Smooth muscle cell (in vitro differentiated cells): Measurements from ENCODE around the gene DBP. TPM values are rescaled to one million over a fixed set of nuclear protein-coding genes. Genes with fewer than 3 reads are reported as not detected.

Experiments
- DNase-seq: peaks from one replicate; lab custom pipeline; 2025; ENCODE audit not compliant: unreplicated experiment; lab: John Stamatoyannopoulos, UW
- H2AFZ ChIP-seq: fragments of 200-600 bp; sonication (generic); 2 replicates; pipeline ENCODE4 v1.6.0; 2016; ENCODE audit warnings: antibody characterized with exemption, low read depth, mild to moderate bottlenecking
- H3F3A ChIP-seq: fragments of 200-600 bp; sonication (generic); 2 replicates; pipeline ENCODE4 v1.6.0; 2017; ENCODE audit warnings: antibody characterized with exemption, low read depth
- H3K27ac ChIP-seq: fragments of 200-600 bp; sonication (generic); 2 replicates; pipeline ENCODE4 v1.5.1; 2016; ENCODE audit warnings: low read depth, mild to moderate bottlenecking
- H3K27me3 ChIP-seq: fragments of 200-600 bp; sonication (generic); 2 replicates; pipeline ENCODE4 v1.6.1; 2016; ENCODE audit warnings: low read depth, mild to moderate bottlenecking
- H3K36me3 ChIP-seq: fragments of 200-600 bp; sonication (generic); 2 replicates; pipeline ENCODE4 v1.5.1; 2016; ENCODE audit warnings: low read depth
- H3K4me1 ChIP-seq: fragments of 200-600 bp; sonication (generic); 2 replicates; pipeline ENCODE4 v1.5.1; 2016; ENCODE audit warnings: low read depth
- H3K4me2 ChIP-seq: fragments of 200-600 bp; sonication (generic); 2 replicates; pipeline ENCODE4 v1.6.0; 2016; ENCODE audit warnings: mild to moderate bottlenecking
- H3K4me3 ChIP-seq: fragments of 200-600 bp; sonication (generic); 2 replicates; pipeline ENCODE4 v1.5.1; 2016; ENCODE audit warnings: mild to moderate bottlenecking
- H3K79me2 ChIP-seq: fragments of 200-600 bp; sonication (generic); 2 replicates; pipeline ENCODE4 v1.6.0; 2016; ENCODE audit warnings: low read depth, mild to moderate bottlenecking
- H3K9ac ChIP-seq: fragments of 200-600 bp; sonication (generic); 2 replicates; pipeline ENCODE4 v1.6.0; 2016; ENCODE audit warnings: low read depth
- H3K9me3 ChIP-seq: fragments of 200-600 bp; sonication (generic); replicated peaks from 2 replicates; pipeline ENCODE4 v1.5.1; 2016; ENCODE audit warnings: low read depth
- H4K20me1 ChIP-seq: fragments of 200-600 bp; sonication (generic); 2 replicates; pipeline ENCODE4 v1.6.0; 2016; ENCODE audit warnings: low read depth
- WGBS: methylation state at CpG from one replicate; pipeline ENCODE4 v1.1.7; 2016; ENCODE audit warnings: low lambda C conversion rate; 5-methylcytosine and 5-hydroxymethylcytosine counted together
- polyA plus RNA-seq: library from polyadenylated mRNA; unstranded; fragments of >200 nt; fragmentation: Nextera tagmentation; extraction: Ambion mirVana; gene quantifications from 2 replicates; pipeline ENCODE4 v1.2.1, GENCODE V29; 2016
- total RNA-seq: library from RNA; depleted of rRNA; stranded (reverse); fragments of >200 nt; gene quantifications from 2 replicates; pipeline ENCODE4 v1.2.3, GENCODE V29; 2014
- TF ChIP-seq, protein P1 (sequence below): fragments of 200-600 bp; sonication (generic); IDR thresholded peaks from 2 replicates; pipeline ENCODE4 v1.5.1; 2017; ENCODE audit warnings: borderline replicate concordance, mild to moderate bottlenecking, antibody characterized with exemption; ENCODE audit not compliant: insufficient read depth, poor library complexity, severe bottlenecking

The DBP gene
- total and polyA plus RNA-seq, 2 experiments from 2014 or later: 3.5 to 6.9 TPM

DNA sequence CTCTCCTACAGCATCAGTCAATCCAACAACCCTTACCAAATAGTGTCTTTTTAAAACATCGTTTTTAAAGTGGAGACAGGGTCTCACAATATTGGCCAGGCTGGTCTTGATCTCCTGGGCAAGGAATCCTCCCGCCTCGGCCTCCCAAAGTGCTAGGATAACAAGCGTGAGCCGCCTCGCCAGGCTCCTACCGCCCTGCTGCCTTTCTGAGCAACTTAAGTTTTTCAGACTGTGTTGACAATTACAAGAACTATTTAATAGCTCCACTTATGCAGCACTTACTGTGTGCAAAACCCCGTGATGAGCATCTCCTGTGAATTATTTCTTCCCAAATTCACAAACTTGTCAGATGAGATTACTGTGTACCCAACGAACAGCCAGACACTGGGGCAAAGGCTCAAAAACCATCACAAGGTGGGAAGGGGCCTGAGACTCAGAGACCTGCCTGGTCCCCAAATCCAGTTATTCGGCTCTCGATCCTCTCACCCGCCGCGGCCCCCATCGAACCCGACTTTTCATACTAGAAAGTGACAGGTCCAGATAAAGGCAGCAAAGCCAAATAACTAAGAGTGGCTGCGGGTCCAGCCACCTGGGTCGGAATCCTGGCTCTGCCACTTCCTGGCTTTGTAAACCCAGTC, 18.8 kb downstream of the DBP start:
- Histone ChIP-seq H3K9me3 (no peaks in the 10 kb centered on the region), H4K20me1 (peaks cover 41% of the 10 kb centered on the region), H3F3A (peaks cover 21% of the 10 kb centered on the region), H3K79me2 (peaks cover 27% of the 10 kb centered on the region), H3K27ac (peak overlapping the region; percentile 79), H3K4me3 (peak overlapping the region; percentile 93), H3K27me3 (no peaks in the 10 kb centered on the region), H3K4me1 (peaks cover 24% of the 10 kb centered on the region), H3K36me3 (peaks cover 3% of the 10 kb centered on the region), H3K9ac (peak overlapping the region; percentile 97), H2AFZ (no peak overlapping the region), H3K4me2 (peak overlapping the region; percentile 91)
- TF ChIP-seq, protein P1, sequence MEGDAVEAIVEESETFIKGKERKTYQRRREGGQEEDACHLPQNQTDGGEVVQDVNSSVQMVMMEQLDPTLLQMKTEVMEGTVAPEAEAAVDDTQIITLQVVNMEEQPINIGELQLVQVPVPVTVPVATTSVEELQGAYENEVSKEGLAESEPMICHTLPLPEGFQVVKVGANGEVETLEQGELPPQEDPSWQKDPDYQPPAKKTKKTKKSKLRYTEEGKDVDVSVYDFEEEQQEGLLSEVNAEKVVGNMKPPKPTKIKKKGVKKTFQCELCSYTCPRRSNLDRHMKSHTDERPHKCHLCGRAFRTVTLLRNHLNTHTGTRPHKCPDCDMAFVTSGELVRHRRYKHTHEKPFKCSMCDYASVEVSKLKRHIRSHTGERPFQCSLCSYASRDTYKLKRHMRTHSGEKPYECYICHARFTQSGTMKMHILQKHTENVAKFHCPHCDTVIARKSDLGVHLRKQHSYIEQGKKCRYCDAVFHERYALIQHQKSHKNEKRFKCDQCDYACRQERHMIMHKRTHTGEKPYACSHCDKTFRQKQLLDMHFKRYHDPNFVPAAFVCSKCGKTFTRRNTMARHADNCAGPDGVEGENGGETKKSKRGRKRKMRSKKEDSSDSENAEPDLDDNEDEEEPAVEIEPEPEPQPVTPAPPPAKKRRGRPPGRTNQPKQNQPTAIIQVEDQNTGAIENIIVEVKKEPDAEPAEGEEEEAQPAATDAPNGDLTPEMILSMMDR: no peak
- no peak for DNase-seq
- WGBS: 1% methylated on average over 18 of the region's 18 CpGs

- Histone ChIP-seq H3F3A (peaks cover 21% of the 10 kb centered on the region), H2AFZ (no peak overlapping the region), H3K9ac (peak overlapping the region; percentile 97), H3K27me3 (no peaks in the 10 kb centered on the region), H3K79me2 (peaks cover 27% of the 10 kb centered on the region), H3K4me3 (peak overlapping the region; percentile 93), H3K9me3 (no peaks in the 10 kb centered on the region), H3K36me3 (peaks cover 3% of the 10 kb centered on the region), H3K27ac (peak overlapping the region; percentile 79), H4K20me1 (peaks cover 41% of the 10 kb centered on the region), H3K4me1 (peaks cover 21% of the 10 kb centered on the region), H3K4me2 (peak overlapping the region; percentile 91)
- WGBS: 85% methylated on average over 18 of the region's 18 CpGs
- TF ChIP-seq, protein P1: no peak
- DNase-seq: no peak
Observed at GRCh38 chr19:48617146-48617937, 19.8 kb downstream of the DBP start.

- Histone ChIP-seq H3K27ac (peak overlapping the region; percentile 79), H4K20me1 (peaks cover 41% of the 10 kb centered on the region), H3K4me1 (peaks cover 21% of the 10 kb centered on the region), H3K27me3 (no peaks in the 10 kb centered on the region), H3K4me3 (no peak overlapping the region), H2AFZ (no peak overlapping the region), H3F3A (peaks cover 21% of the 10 kb centered on the region), H3K9ac (no peak overlapping the region), H3K4me2 (peak overlapping the region; percentile 91), H3K9me3 (no peaks in the 10 kb centered on the region), H3K36me3 (peaks cover 3% of the 10 kb centered on the region), H3K79me2 (peaks cover 27% of the 10 kb centered on the region)
- TF ChIP-seq, protein P1: no peak
- WGBS: 91% methylated on average over 12 of the region's 12 CpGs
- DNase-seq: no peak
Observed at GRCh38 chr19:48616491-48617056, 20.6 kb downstream of the DBP start.
